ENCODE results near the gene NXPH3. TPM values are rescaled to one million over a fixed set of nuclear protein-coding genes. Genes with fewer than 3 reads are reported as not detected.

NXPH3 gene
- total and polyA plus RNA-seq, 2 donors (not counting 3 experiments of a cell fraction or from before 2014, with no cell fraction given) = 1.7 to 2.0 TPM

- DNase-seq (ENCODE audit: low read depth, low spot score) = no peak
- BruUV-seq (replicated peaks) = no TSS peak
- no peaks in the 10 kb centered on the region for H3K9me3 ChIP-seq (replicated peaks; ENCODE audit: control insufficient read depth, insufficient read depth, low read length)
- no peak for TF ChIP-seq POLR2AphosphoS5 (IDR thresholded peaks at IDR 0.05; ENCODE audit: insufficient read depth, low read depth, low read length)
- TF ChIP-seq FOS (IDR thresholded peaks at IDR 0.05; ENCODE audit: borderline replicate concordance, insufficient read depth, low read length) = no peak
- no peak for TF ChIP-seq POLR2A (IDR thresholded peaks at IDR 0.05; ENCODE audit: low read depth, low read length)
- no peak for TF ChIP-seq CTCF (IDR thresholded peaks at IDR 0.05; ENCODE audit: extremely low read depth in 1 of 2, insufficient read depth in 1 of 2, low read depth in 1 of 2, low read length in 2 of 2)
- TF ChIP-seq MYC (IDR thresholded peaks at IDR 0.05; ENCODE audit: low read depth, low read length) = no peak
- TF ChIP-seq EZH2 (IDR thresholded peaks at IDR 0.05; ENCODE audit: borderline replicate concordance, low read depth, low read length, severe bottlenecking) = no peak
- TF ChIP-seq MAX (IDR thresholded peaks at IDR 0.05; ENCODE audit: insufficient read depth, insufficient read length) = no peak
- TF ChIP-seq GATA2 (IDR thresholded peaks at IDR 0.05; ENCODE audit: insufficient read depth, insufficient read length, low read depth, low read length) = no peak
- TF ChIP-seq JUN (IDR thresholded peaks at IDR 0.05; ENCODE audit: borderline replicate concordance, insufficient read depth, insufficient read length, low read depth) = no peak
- H3K36me3 ChIP-seq (ENCODE audit: control insufficient read depth in 2 of 2, extremely low read depth in 1 of 2, insufficient read depth in 2 of 2, low read length in 2 of 2) = no peaks in the 10 kb centered on the region
- no peak overlapping the region for H3K4me3 ChIP-seq (replicated peaks in 1 of 3; ENCODE audit: insufficient read depth in 1 of 3, low read depth in 1 of 3, low read length in 3 of 3)
- no peak overlapping the region for H3K27ac ChIP-seq (ENCODE audit: insufficient read depth, low read depth, low read length)
- H4K20me1 ChIP-seq (replicated peaks; ENCODE audit: control insufficient read depth, extremely low read depth, insufficient read depth, low read length) = no peaks in the 10 kb centered on the region
- no peak overlapping the region for H3K4me2 ChIP-seq (ENCODE audit: insufficient read depth, low read length)
- no peaks in the 10 kb centered on the region for H3K79me2 ChIP-seq (ENCODE audit: control insufficient read depth, insufficient read depth, low read length)
- H3K9me1 ChIP-seq (replicated peaks; ENCODE audit: control insufficient read depth, extremely low read depth, insufficient read depth, low read length) = no peaks in the 10 kb centered on the region
- ChIA-PET POLR2A (no interaction called here), CTCF (interaction anchor here (1.3 to 5.4 kb wide), 2 partner anchors 8 to 112 kb away, joined by 5 to 23 read pairs; no protein-coding TSS in a partner anchor)
- peaks cover 0 to 3% of the 10 kb centered on the region in 2 experiments for H3K27me3 ChIP-seq (ENCODE audit: control insufficient read depth in 2 of 2, insufficient read depth in 2 of 2, low read length in 2 of 2)
- no peak for FAIRE-seq
- no peaks in the 10 kb centered on the region for H3K4me1 ChIP-seq (ENCODE audit: control insufficient read depth, extremely low read depth, insufficient read depth, low read length)
- dilution Hi-C loops (cut with MboI; ENCODE audit: extremely low pct_ligation_motif_present, low sequenced_read_pairs) (no loop called here), intact Hi-C loops (cut with micrococcal nuclease) (no loop called here)
- no peak overlapping the region for H2AFZ ChIP-seq (ENCODE audit: low read depth, low read length)
- no peak overlapping the region for H3K9ac ChIP-seq (replicated peaks; ENCODE audit: extremely low read depth, insufficient read depth, low read length)
Observed at GRCh38 chr17:49547566-49547965, 28.1 kb upstream of the NXPH3 start.

All from endothelial cell of umbilical vein (primary cell).